ENCODE data around the gene FER.

FER gene

GRCh38 chr5:109196087-109196822 is 448.6 kb downstream of the FER start:
- no peak for DNase-seq

GRCh38 chr5:109196823-109197160 is 449.1 kb downstream of the FER start:
- no peak for DNase-seq

- no peak for DNase-seq
These were observed 451.6 kb downstream of the FER start for GRCh38 chr5:109199289-109199688.

GRCh38 chr5:109199799-109200620 is 452.3 kb downstream of the FER start:
- DNase-seq: no peak

- no peak for DNase-seq
These were observed 467.3 kb downstream of the FER start for GRCh38 chr5:109215040-109215439.

- no peak for DNase-seq
These were observed 471.1 kb downstream of the FER start for GRCh38 chr5:109218818-109219217.

GRCh38 chr5:109223531-109223930 is 475.8 kb downstream of the FER start:
- no peak for DNase-seq

- DNase-seq: no peak
These were observed 476.7 kb downstream of the FER start for GRCh38 chr5:109224276-109224882.

- DNase-seq: no peak
These were observed 478.3 kb downstream of the FER start for GRCh38 chr5:109225716-109226625.

- no peak for DNase-seq
These were observed 482.7 kb downstream of the FER start for GRCh38 chr5:109230369-109230768.

- no peak for DNase-seq
These were observed 483.6 kb downstream of the FER start for GRCh38 chr5:109231331-109231730.

- DNase-seq: no peak
These were observed 486.7 kb downstream of the FER start for GRCh38 chr5:109234381-109234780.

GRCh38 chr5:109239456-109239855 is 491.8 kb downstream of the FER start:
- no peak for DNase-seq

GRCh38 chr5:109242518-109242917 is 494.8 kb downstream of the FER start:
- DNase-seq: no peak

- no peak for DNase-seq
These were observed 498.7 kb downstream of the FER start for GRCh38 chr5:109246395-109246794.

Data from T1000 (cell line).